GM06990 (cell line): Measurements from ENCODE around the gene ARID1B.

Experiments
- DNase-seq: peaks from one replicate; pipeline ENCODE4 v3.0.0-alpha.2; 2011; ENCODE audit not compliant: insufficient read length; ENCODE audit errors: extremely low read depth
- H3K27me3 ChIP-seq: replicated peaks from 2 replicates; pipeline ENCODE4 v1.6.0; 2011; ENCODE audit warnings: low read length; ENCODE audit not compliant: control insufficient read depth, insufficient read depth
- H3K36me3 ChIP-seq: 2 replicates; pipeline ENCODE4 v1.5.1; 2011; ENCODE audit warnings: low read length; ENCODE audit not compliant: control insufficient read depth, insufficient read depth
- H3K4me3 ChIP-seq: replicated peaks from 2 replicates; pipeline ENCODE4 v1.5.1; 2011; ENCODE audit warnings: low read depth, mild to moderate bottlenecking, control low read depth, low read length
- TF ChIP-seq, protein P1 (sequence below): IDR thresholded peaks from 2 replicates; pipeline ENCODE4 v1.5.1; 2011; ENCODE audit warnings: low read length, control low read depth, mild to moderate bottlenecking, inconsistent platforms; ENCODE audit not compliant: insufficient read depth, poor library complexity, severe bottlenecking

Gene ARID1B

DNA sequence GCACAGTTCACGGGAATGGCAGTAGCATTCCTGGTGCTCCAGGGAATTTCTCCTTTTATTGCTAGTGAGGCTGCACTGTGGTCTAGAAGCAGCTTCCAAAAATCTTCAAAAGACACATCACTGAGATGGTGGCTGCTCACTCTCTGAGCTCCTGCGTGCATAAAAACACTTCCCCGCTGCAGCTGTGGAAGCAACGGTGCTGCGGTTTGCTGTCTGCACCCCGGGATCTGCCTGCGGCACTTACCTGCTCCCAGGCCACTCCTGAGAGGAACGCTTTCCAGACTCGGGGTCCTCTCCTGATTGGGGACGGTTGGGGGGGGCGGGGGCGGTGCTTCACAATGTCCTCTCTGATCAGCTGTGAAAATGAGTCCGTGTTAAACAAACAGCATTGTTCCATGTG lies 468.3 kb downstream of the ARID1B start:
- no peaks in the 10 kb centered on the region for H3K36me3 ChIP-seq
- DNase-seq = no peak
- no peak overlapping the region for H3K4me3 ChIP-seq
- TF ChIP-seq, protein P1, sequence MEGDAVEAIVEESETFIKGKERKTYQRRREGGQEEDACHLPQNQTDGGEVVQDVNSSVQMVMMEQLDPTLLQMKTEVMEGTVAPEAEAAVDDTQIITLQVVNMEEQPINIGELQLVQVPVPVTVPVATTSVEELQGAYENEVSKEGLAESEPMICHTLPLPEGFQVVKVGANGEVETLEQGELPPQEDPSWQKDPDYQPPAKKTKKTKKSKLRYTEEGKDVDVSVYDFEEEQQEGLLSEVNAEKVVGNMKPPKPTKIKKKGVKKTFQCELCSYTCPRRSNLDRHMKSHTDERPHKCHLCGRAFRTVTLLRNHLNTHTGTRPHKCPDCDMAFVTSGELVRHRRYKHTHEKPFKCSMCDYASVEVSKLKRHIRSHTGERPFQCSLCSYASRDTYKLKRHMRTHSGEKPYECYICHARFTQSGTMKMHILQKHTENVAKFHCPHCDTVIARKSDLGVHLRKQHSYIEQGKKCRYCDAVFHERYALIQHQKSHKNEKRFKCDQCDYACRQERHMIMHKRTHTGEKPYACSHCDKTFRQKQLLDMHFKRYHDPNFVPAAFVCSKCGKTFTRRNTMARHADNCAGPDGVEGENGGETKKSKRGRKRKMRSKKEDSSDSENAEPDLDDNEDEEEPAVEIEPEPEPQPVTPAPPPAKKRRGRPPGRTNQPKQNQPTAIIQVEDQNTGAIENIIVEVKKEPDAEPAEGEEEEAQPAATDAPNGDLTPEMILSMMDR = no peak
- H3K27me3 ChIP-seq = no peaks in the 10 kb centered on the region; the same call in none of the 2 replicates

DNA sequence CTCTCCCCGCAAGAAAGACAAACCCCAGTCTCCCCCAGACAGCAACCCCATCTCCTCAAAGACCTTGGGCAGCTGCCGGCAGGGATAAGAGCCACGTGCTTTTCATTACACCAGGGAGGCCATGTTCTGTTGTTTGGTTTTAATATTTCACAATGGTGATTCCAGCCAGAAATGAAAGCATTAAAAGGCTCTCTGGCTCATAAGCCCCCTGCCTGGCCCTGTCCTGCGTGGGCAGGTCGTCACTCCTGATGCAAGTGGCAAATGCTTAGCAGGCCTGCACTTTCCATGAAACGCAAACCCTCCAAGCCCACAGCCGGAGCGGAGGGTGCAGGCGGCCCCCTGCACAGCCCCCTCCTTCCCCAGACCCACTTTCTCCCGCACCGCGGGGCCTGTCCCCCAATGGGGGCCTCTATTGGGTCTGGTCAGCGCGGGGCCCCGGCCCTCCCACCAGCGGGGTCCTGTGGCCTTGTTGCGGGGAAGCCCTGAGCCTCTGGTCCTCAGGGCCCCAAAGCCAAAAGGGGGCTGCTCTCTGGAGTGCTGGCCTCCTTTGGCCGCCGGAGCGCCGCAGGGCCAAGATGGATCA lies 469.0 kb downstream of the ARID1B start:
- TF ChIP-seq, protein P1 = no peak
- Histone ChIP-seq H3K27me3 (no peaks in the 10 kb centered on the region; the same call in none of the 2 replicates), H3K4me3 (no peak overlapping the region), H3K36me3 (no peaks in the 10 kb centered on the region)
- DNase-seq = no peak

DNA sequence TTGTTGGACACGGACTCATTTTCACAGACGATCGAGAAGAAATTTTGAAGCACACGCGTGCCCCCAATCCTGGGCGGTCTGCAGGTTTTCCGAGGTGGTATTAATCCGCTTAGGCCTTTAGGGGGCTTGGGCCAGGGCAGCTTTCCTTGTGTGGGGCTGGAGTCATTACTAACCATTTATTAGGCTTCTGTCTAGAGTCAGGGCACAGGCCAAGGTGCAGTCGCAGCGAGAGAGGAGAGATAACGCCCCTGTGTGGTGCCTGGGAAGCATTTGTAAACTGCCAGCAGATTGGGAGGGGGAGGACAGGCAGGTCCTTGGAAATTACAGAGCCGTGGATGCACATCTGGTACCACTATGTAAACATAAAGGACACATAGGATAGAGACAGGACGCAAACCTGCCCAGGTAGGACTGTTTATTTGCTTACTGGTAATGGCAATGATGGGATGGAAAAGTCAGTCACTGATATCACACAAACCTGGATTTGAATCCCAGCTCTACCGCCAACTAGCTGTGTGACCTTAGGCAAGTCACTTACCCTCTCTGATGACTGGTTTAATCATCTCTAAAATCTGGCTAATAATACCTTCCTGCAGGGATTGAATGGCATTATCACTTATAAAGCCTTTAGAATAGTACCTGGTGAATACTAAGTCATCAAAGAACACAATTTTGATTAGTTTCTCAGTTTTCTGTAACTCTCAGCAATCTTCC lies 469.8 kb downstream of the ARID1B start:
- no peak for DNase-seq
- TF ChIP-seq, protein P1 = no peak
- H3K36me3 ChIP-seq = no peaks in the 10 kb centered on the region
- no peak overlapping the region for H3K4me3 ChIP-seq
- no peaks in the 10 kb centered on the region; the same call in 1 of the 2 replicates for H3K27me3 ChIP-seq

DNA sequence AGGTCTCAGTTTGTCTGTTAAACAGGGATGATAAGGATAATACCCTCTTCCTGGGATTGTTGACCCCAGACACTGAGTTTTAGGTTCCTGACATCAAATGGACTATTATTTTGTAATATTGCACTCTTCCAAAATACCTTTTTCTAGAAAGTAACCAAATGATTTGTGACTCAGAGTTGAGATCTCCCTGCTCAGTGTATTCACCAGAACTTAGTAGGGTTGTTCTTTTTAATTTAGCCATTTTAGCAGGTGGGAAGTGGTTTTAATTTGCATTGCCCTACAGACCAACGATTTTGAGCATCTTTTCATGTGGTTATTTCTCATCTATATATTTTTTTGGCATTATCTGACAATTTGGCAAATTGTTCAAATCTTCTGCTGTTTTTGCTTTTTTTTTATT lies 471.1 kb downstream of the ARID1B start:
- Histone ChIP-seq H3K4me3 (no peak overlapping the region), H3K36me3 (no peaks in the 10 kb centered on the region), H3K27me3 (no peaks in the 10 kb centered on the region; the same call in 1 of the 2 replicates)
- DNase-seq = no peak
- TF ChIP-seq, protein P1 = no peak

DNA sequence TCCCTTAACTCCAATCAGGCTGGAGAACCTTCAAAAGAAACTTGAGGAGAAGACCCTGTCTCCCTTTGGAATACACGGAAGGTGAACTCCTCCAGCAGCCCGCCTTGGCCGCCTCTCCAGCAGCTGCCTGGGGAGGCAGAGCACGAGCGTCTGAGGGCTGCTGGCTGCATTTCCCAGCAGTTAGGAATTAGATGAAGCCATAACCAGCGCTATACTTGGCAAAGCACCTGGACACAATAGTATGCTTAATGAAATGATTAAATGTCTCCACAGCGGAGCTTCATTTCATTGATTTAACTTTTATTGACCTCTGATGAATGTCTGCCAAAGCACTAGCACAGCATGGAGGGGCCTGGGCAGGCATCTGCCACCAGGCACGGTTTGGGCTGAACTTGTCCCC lies 472.6 kb downstream of the ARID1B start:
- TF ChIP-seq, protein P1 = no peak
- DNase-seq = no peak
- Histone ChIP-seq H3K4me3 (no peak overlapping the region), H3K36me3 (no peaks in the 10 kb centered on the region), H3K27me3 (no peaks in the 10 kb centered on the region)
